SK-N-SH (cell line): ENCODE measurements around the gene ANKRD62. TPM values are rescaled to one million over a fixed set of nuclear protein-coding genes. Genes with fewer than 3 reads are reported as not detected.
"Not testable (repeated sequence)": the region's sequence is repeated elsewhere in the genome, so short reads cannot be mapped to it uniquely, and the experiment has no call there.

Experiments
- CTCF ChIA-PET: fragments of 300-600, 350-600 bp; formaldehyde crosslinking; extraction: SDS; loops from one replicate; lab custom pipeline; 2021; lab: Yijun Ruan, JAX
- POLR2A ChIA-PET: fragments of 350-600 bp; sonication (Branson Sonifier 250); formaldehyde crosslinking; extraction: SDS; loops from one replicate; lab custom pipeline; 2020; ENCODE audit warnings: antibody characterized with exemption, inconsistent platforms; lab: Yijun Ruan, JAX
- DNase-seq: peaks from one replicate; pipeline ENCODE4 v3.0.0; 2012
- H2AFZ ChIP-seq: fragments of 200-600 bp; sonication (generic); 2 replicates; pipeline ENCODE4 v1.8.1; 2016; ENCODE audit warnings: antibody characterized with exemption, mild to moderate bottlenecking, low read depth
- H3F3A ChIP-seq: fragments of 200-600 bp; sonication (generic); replicated peaks from 2 replicates; pipeline ENCODE3; 2016; ENCODE audit warnings: antibody characterized with exemption, mild to moderate bottlenecking; ENCODE audit not compliant: insufficient read depth
- H3K27ac ChIP-seq, 2 experiments: fragments of 200-500 bp in 1 of 2; fragments of 200-600 bp in 1 of 2; sonication (Bioruptor generic) in 1 of 2; sonication (generic), shearing (Covaris generic) in 1 of 2; 2 replicates each; pipeline versions ENCODE4 v1.5.1 to v1.6.1; 2014 to 2016; ENCODE audit warnings: low read depth in 2 of 2, inconsistent platforms in 1 of 2, low read length in 1 of 2, mild to moderate bottlenecking in 1 of 2, mixed read lengths in 1 of 2
- H3K27me3 ChIP-seq: fragments of 200-600 bp; sonication (generic), shearing (Covaris generic); 2 replicates; pipeline ENCODE4 v1.6.1; 2016; ENCODE audit warnings: mixed run types; ENCODE audit not compliant: insufficient read depth
- H3K36me3 ChIP-seq, 2 experiments: fragments of 200-500 bp in 1 of 2; fragments of 200-600 bp in 1 of 2; sonication (Bioruptor generic) in 1 of 2; sonication (generic) in 1 of 2; replicated peaks in 1 of 2; 2 replicates each; pipeline versions ENCODE3 to v1.5.1; 2014 to 2016; ENCODE audit warnings: low read length in 1 of 2, mild to moderate bottlenecking in 1 of 2; ENCODE audit not compliant: insufficient read depth in 2 of 2, control insufficient read depth in 1 of 2
- H3K4me1 ChIP-seq, 2 experiments: fragments of 200-500 bp in 1 of 2; fragments of 200-600 bp in 1 of 2; sonication (Bioruptor generic) in 1 of 2; sonication (generic), shearing (Covaris generic) in 1 of 2; 2 replicates each; pipeline versions ENCODE4 v1.5.1 to v1.6.1; 2014 to 2016; ENCODE audit warnings: low read depth in 1 of 2, low read length in 1 of 2, mixed run types in 1 of 2; ENCODE audit not compliant: insufficient read depth in 2 of 2, control insufficient read depth in 1 of 2
- H3K4me2 ChIP-seq: fragments of 200-600 bp; sonication (generic), shearing (Covaris generic); 2 replicates; pipeline ENCODE4 v1.6.1; 2017; ENCODE audit warnings: mixed run types
- H3K4me3 ChIP-seq, 2 experiments: fragments of 200-500 bp in 1 of 2; fragments of 200-600 bp in 1 of 2; sonication (Bioruptor generic) in 1 of 2; sonication (generic), shearing (Covaris generic) in 1 of 2; 2 replicates each; pipeline versions ENCODE4 v1.5.1 to v1.8.1; 2014 to 2016; ENCODE audit warnings: low read depth in 2 of 2, inconsistent platforms in 1 of 2, low read length in 1 of 2, mild to moderate bottlenecking in 1 of 2, mixed read lengths in 1 of 2, moderate library complexity in 1 of 2
- H3K79me2 ChIP-seq: fragments of 200-600 bp; sonication (generic); 2 replicates; pipeline ENCODE4 v1.8.1; 2017; ENCODE audit warnings: mild to moderate bottlenecking; ENCODE audit not compliant: insufficient read depth
- H3K9ac ChIP-seq: fragments of 200-600 bp; sonication (generic); 2 replicates; pipeline ENCODE4 v1.6.1; 2017; ENCODE audit warnings: mixed run types
- H3K9me2 ChIP-seq: fragments of 200-600 bp; sonication (generic); 2 replicates; pipeline ENCODE4 v1.6.1; 2017; ENCODE audit warnings: mixed run types
- H3K9me3 ChIP-seq: fragments of 200-600 bp; sonication (generic); 2 replicates; pipeline ENCODE4 v1.6.1; 2017; ENCODE audit warnings: mixed run types, mild to moderate bottlenecking, moderate library complexity
- H4K20me1 ChIP-seq: fragments of 200-600 bp; sonication (generic); 2 replicates; pipeline ENCODE4 v1.6.1; 2017; ENCODE audit warnings: mild to moderate bottlenecking, mixed run types; ENCODE audit not compliant: insufficient read depth
- EZH2phosphoT487 ChIP-seq: fragments of 200-600 bp; sonication (generic); IDR thresholded peaks from 2 replicates; pipeline ENCODE4 v1.6.1; 2017; ENCODE audit warnings: low read depth, mixed run types, mild to moderate bottlenecking, antibody characterized with exemption, moderate library complexity, borderline replicate concordance
- RAD21 ChIP-seq: IDR thresholded peaks from 2 replicates; pipeline ENCODE4 v1.6.1; 2012; ENCODE audit warnings: mild to moderate bottlenecking, low read length
- RCOR1 ChIP-seq: fragments of 150-350 bp; IDR thresholded peaks from 2 replicates; pipeline ENCODE4 v1.6.1; 2017; ENCODE audit warnings: antibody characterized with exemption, low read length
- WGBS: methylation state at CpG from one replicate; pipeline ENCODE4 v1.1.6; 2017; ENCODE audit warnings: low lambda C conversion rate; 5-methylcytosine and 5-hydroxymethylcytosine counted together
- polyA plus RNA-seq, 3 experiments: library from polyadenylated mRNA; depleted of rRNA; stranded (reverse); fragments of >200 nt; gene quantifications; 2 replicates each; pipeline ENCODE4 v1.2.3, GENCODE V29; 2012

The ANKRD62 gene
- polyA plus RNA-seq, 1 of the 3 experiments (the other 2 are of a cell fraction) = not detected

GRCh38 chr18:12074736-12075135 lies 18.9 kb upstream of the ANKRD62 start:
- Histone ChIP-seq H3K9me3 (no peaks in the 10 kb centered on the region), H3K27me3 (no peaks in the 10 kb centered on the region; the same call in none of the 2 replicates), H3K4me3 (no peak overlapping the region), H3K79me2 (no peaks in the 10 kb centered on the region), H3K4me2 (no peak overlapping the region), H3K4me1 (no peaks in the 10 kb centered on the region; a peak in 1 of 4 replicates), H3K36me3 (no peaks in the 10 kb centered on the region), H3K9ac (no peak overlapping the region), H3F3A (no peaks in the 10 kb centered on the region), H3K27ac (no peak overlapping the region), H4K20me1 (no peaks in the 10 kb centered on the region), H2AFZ (no peak overlapping the region), H3K9me2 (no peaks in the 10 kb centered on the region)
- TF ChIP-seq RAD21 (peak; percentile 50), EZH2phosphoT487 (no peak)
- peak; percentile 42 for DNase-seq
- WGBS = 59% methylated on average over 3 of the region's 3 CpGs
- CTCF ChIA-PET = interaction anchor here (0.9 kb wide), 1 partner anchor 162 kb away, joined by 3 read pairs; no protein-coding TSS in a partner anchor
- POLR2A ChIA-PET = no interaction called here

GRCh38 chr18:12076424-12077140 lies 17.1 kb upstream of the ANKRD62 start:
- peak overlapping the region in 1 of 2 experiments; percentile 40; a peak in 2 of 4 replicates for H3K4me3 ChIP-seq

GRCh38 chr18:12077994-12078393 lies 15.6 kb upstream of the ANKRD62 start:
- POLR2A ChIA-PET, H3F3A ChIP-seq, H4K20me1 ChIP-seq, H3K4me2 ChIP-seq, H3K9ac ChIP-seq, H2AFZ ChIP-seq, H3K27ac ChIP-seq, H3K79me2 ChIP-seq, H3K9me3 ChIP-seq, H3K4me3 ChIP-seq, H3K9me2 ChIP-seq, CTCF ChIA-PET, H3K27me3 ChIP-seq, H3K4me1 ChIP-seq, H3K36me3 ChIP-seq, DNase-seq: not testable (repeated sequence)
- 44% methylated on average over 1 of the region's 4 CpGs for WGBS

More at GRCh38 chr18:12076424-12077140, 17.1 kb upstream of the ANKRD62 start:
- Histone ChIP-seq H3K27me3 (no peaks in the 10 kb centered on the region; the same call in none of the 2 replicates), H3K4me2 (no peak overlapping the region), H2AFZ (0 out of 2 replicates have a peak overlapping the region, but pooled peaks have one; percentile 65), H3K9me3 (no peaks in the 10 kb centered on the region), H3K9me2 (no peaks in the 10 kb centered on the region), H3K36me3 (no peaks in the 10 kb centered on the region), H4K20me1 (no peaks in the 10 kb centered on the region), H3K27ac (peak overlapping the region in 1 of 2 experiments; percentile 11; a peak in 1 of 4 replicates), H3K4me1 (no peaks in the 10 kb centered on the region; a peak in 1 of 4 replicates), H3K9ac (no peak overlapping the region), H3F3A (no peaks in the 10 kb centered on the region), H3K79me2 (no peaks in the 10 kb centered on the region)
- peak; percentile 90 for DNase-seq
- POLR2A ChIA-PET = no interaction called here
- no peak for TF ChIP-seq RCOR1
- CTCF ChIA-PET = no interaction called here
- WGBS = 7% methylated on average over 18 of the region's 59 CpGs
